NCI-H2196 (cell line): ENCODE data around the gene EIF4A3.

Experiments
- DNase-seq: peaks from one replicate; lab custom pipeline; 2025; ENCODE audit not compliant: unreplicated experiment; lab: John Stamatoyannopoulos, UW

EIF4A3 gene

DNA sequence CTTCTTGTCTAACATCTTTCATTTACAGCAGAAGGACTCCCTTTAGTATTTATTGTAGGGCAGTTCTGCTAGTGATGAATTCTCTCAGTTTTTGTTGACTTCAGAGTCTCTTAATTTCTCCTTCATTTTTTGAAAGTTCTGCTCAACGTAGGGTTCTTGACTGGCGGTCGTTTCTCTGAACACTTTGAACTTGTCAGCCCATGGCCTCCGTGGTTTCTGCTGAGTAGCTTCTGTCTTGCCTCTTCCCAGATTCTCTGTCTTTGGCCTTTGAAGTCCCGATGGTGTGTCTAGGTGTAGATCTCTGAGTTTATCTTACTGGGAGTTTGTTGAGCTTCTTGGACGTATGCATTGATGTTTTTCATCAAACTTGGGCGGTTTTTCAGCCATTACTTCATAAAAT is 32.2 kb downstream of the EIF4A3 start:
- no peak for DNase-seq

DNA sequence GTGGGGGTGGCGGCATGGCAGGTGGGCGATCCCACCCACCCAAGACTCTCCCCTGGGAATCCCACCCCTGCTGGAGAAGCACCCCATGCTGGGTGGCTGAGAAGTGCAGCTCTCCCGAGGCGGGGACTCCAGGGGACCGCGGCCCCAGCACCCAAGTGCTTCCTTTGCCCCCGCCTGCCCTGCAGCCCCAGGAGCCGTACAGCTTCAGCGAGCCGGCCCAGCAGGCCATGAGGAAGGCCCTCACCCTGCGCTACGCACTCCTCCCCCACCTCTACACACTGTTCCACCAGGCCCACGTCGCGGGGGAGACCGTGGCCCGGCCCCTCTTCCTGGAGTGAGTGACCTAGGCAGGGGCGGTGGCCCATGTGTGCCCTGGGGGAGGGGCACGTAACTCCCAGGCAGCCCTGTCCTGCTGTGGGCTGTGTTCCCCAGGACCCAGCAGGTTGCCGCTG is 33.9 kb downstream of the EIF4A3 start:
- no peak for DNase-seq

DNA sequence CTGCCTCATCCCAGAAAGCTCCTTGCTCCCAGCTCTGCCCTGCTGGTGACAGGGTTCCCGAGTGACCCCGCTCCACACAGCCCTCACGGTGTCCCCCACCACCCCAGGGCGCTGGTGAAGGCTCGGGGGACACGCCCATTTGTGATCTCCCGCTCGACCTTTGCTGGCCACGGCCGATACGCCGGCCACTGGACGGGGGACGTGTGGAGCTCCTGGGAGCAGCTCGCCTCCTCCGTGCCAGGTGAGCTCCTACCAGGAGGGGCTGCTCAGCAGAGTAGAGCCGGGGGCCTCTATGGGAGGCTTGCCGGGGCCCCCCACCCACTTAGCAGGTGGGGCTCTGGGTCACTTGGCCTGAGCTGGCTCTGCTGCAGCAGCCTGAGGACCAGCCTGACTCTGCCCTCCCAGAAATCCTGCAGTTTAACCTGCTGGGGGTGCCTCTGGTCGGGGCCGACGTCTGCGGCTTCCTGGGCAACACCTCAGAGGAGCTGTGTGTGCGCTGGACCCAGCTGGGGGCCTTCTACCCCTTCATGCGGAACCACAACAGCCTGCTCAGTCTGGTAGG is 34.4 kb downstream of the EIF4A3 start:
- DNase-seq = no peak

DNA sequence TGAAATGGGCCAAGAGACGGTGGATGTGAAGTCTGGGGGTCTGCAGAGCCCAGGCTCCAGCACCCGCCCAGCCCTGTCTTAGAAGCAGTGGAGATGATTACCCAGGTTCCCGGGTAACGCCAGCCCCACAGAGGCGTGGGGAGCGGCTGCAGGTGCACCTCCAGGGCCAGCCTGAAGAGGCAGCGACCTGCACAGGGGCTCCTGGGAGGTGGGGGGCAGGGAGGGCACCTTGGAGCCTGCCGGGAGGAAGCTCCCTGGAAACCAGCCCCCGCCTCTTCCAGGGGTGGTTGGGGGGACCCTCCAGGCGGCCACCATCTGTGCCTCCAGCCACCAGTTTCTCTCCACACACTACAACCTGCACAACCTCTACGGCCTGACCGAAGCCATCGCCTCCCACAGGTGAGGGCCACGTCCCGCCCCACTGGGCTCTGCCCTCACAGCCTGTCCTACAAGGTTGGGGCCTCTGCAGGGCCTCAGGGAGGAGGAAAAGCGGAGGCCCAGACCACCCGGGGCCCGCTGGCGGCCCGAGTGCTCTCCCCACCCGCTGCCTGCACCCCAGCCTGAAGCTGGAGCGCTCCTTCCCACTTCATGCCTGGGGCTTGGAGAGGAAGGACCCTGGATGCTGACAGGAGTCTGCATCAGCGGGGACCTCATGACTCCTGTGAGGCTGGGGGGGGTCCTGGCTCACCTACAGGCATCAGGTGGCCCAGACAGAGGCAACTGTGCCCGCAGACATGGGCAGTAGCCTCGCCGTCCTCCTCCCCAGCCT is 35.0 kb downstream of the EIF4A3 start:
- no peak for DNase-seq

DNA sequence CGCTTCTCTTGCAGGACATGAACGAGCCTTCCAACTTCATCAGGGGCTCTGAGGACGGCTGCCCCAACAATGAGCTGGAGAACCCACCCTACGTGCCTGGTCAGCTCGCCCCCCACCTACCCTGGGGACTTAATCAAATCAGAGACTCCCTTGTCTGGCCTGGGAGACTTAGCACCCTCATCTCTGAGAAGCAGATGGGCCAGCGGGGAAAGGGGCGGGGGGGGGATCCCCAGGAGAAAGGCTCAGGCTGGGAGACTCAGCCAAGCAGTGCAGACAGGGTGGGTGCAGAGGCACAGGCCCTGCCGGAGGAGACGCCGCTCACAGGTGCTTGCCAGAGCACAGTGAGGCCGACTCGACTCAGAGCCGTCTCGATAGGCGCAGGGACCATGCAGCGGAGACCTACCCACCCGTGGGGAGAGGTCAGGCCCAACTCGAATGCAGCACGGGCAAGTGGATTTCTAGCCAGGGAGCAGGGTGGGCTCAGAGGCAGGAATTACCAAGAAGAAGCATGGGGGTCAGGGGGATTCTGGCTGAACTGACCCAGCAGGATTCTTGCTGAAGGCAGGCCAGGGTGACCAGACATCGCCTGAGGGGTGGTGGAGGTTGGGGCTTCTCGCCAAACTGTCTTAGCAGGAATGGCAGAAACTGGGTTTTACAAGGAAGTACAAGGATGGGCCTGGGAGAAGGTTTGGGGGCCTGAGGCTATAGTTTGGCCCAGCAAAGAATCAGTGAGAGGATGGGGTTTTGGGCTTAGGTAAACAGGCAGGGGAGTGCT is 35.8 kb downstream of the EIF4A3 start:
- no peak for DNase-seq

DNA sequence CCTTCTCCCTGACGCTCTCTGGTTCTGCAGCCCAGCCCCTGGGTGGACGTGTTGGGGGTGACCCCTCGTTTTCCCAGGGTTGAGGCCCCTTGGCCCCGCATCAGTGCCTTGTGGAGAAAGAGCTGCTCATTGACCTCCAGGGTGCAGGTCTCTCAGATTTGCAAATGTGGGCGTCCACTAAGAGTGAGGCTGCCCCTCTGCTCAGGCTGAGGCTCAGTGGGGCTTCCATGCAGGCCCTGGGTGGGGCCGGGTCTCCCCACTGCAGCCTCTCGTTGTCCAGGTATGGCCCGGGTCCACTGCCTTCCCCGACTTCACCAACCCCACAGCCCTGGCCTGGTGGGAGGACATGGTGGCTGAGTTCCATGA is 36.5 kb downstream of the EIF4A3 start:
- no peak for DNase-seq

DNA sequence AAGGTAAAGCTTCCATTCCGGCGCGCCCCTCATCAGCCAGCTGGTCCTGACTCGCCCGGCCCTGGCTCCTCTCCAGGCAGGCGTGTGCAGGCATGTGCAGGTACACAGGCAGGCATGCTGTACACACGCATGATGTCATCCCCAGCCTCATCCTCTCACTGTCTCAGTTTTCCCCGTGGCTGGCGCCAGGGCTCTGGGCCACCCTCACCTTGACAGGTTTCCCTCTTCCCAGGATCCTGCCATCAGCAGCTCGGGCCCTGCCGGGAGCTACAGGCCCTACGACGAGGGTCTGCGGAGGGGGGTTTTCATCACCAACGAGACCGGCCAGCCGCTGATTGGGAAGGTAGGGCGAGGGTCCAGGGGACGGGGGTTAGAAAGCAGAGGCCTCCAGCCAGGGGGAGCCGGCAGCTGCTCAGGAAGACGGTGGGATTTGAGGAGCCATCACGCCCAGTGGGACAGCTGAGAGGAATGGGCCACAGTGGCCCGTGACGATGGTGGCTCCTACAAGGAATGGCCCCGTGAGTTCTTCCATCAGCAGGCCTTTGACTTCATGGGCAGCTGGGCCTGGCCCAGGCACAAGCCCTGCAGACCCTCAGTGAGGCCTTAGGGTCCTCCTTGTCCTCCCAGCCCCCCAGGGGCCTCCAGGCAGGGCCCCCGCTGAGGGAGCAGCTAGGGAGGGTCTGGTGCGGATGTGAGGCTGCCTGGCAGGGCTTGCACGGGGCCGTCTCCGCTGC is 37.0 kb downstream of the EIF4A3 start:
- DNase-seq = no peak

DNA sequence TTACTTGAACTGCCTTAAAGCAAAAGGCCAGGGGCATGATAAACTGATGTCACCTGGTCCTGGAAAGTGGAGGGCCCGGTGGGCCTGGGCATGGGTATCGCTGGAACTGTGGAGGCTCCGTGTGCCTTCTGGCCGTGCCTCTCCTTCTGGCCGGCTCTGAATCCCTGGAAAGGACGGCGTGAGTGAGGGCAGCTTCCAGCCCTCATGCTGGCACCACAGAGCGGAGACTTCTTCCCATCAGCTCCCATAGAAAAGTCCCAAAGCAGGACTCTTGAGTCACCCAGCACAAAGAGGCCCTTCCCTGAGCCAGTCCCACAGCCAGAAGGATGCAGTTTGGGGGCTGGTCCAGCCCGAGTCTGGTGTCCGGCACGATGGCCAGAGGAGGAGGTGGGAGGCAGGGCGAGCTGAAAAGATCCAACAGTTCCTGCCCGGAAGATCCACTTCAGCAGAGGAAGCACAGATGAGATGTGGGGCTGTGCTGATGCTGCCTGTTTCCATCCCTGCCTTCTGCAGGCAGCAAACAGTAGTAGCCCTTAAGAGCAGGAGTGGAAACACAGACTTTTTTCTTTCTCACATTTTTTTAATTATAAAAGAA is 37.8 kb downstream of the EIF4A3 start:
- no peak for DNase-seq

DNA sequence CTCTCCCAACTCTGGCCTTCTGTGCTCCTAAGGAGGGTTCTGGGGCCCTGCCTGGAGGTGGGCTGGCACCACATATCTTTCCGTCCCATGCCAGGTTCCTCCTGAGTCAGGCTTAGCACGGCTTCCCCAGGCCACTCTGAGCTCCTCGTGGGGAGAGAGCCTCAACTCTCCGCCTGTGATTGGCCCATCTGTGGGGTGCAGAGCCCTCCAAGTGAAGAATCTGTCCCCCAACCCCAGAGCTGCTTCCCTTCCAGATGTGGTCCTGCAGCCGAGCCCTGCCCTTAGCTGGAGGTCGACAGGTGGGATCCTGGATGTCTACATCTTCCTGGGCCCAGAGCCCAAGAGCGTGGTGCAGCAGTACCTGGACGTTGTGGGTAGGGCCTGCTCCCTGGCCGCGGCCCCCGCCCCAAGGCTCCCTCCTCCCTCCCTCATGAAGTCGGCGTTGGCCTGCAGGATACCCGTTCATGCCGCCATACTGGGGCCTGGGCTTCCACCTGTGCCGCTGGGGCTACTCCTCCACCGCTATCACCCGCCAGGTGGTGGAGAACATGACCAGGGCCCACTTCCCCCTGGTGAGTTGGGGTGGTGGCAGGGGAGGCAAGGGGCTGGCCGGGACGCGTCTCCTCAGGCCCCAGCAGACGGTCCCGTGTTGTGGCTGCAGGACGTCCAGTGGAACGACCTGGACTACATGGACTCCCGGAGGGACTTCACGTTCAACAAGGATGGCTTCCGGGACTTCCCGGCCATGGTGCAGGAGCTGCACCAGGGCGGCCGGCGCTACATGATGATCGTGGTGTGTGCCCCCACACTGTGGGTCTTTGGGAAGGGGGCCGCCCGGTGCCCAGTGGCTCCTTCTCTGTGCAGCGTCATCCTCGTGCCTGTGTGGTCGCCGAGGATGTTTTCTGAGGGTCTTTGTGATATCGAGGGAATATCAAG is 38.6 kb downstream of the EIF4A3 start:
- no peak for DNase-seq

DNA sequence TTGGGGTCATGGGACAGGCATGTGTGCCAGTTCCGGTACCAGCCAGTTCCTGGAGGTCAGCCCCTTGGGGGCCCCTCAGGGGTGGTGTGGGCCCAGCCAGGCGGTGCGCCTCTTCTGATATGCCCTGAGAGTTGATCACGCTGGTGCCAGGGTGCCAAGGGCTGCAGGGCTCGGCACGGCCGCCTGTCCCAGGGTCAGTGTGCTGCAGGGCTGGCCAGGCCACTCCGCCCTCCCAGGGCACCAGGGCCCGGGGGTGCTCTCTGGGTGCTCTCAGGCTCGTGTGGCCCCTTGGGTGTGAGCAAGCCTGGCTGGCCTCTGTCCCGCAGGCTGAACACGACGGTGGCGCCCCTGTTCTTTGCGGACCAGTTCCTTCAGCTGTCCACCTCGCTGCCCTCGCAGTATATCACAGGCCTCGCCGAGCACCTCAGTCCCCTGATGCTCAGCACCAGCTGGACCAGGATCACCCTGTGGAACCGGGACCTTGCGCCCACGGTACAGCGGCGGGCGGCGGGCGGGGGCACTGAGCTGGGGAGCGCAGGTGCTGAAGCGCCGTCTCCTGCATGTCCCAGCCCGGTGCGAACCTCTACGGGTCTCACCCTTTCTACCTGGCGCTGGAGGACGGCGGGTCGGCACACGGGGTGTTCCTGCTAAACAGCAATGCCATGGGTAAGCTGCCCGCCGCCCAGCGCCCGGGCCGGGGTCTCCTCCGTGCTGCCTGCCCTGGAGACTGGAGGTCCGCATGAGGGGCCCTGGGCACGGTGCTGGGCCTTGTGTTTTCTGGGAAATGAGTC is 39.5 kb downstream of the EIF4A3 start:
- no peak for DNase-seq

DNA sequence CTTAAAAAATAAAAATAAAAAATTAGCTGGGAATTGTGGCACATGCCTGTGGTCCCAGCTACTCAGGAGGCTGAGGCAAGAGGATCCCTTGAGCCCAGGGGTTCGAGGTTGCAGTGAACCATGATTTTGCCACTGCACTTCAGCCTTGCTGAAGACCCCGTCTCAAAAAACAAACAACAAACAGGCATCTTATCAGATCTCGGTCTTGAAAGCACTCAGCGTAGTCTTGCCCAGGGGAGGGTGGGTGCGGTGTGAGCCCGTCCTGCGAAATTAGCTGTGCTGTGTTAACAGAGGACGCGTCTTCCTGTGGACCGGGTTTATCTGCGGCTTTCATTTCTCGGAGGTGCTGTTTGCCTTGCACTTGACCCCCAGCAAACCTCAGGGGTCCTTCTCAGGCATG is 40.2 kb downstream of the EIF4A3 start:
- DNase-seq = no peak

DNA sequence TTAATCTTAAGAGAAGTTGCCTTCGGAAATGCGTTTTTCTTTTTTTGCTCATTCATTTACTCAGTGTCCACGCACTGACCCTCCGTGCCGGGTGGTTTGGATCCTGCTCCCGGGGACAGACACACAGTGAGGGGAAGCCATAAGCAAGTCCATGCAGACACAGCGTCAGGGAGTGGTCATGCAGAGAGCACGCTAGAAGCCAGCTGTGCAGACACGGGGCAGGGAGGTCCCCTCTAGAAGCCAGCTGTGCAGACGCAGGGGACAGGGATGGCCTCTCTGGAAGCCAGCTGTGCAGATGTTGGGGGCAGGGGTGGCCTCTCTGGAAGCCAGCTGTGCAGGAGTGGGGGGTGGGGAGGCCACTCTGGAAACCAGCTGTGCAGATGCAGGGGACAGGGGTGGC is 40.8 kb downstream of the EIF4A3 start:
- no peak for DNase-seq

DNA sequence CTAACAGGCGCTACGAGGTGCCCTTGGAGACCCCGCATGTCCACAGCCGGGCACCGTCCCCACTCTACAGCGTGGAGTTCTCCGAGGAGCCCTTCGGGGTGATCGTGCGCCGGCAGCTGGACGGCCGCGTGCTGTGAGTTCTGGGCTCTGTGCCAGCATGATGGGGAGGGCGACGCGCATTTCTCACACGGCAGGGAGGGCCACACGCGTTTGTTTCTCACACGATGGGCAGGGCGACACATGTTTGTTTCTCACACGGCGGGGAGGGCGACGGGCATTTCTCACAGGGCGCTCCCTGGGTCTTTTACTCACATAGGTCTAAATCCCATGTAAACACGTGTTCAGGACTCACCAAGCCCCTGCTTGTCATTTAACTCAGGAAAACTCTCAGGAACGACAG is 41.2 kb downstream of the EIF4A3 start:
- no peak for DNase-seq

DNA sequence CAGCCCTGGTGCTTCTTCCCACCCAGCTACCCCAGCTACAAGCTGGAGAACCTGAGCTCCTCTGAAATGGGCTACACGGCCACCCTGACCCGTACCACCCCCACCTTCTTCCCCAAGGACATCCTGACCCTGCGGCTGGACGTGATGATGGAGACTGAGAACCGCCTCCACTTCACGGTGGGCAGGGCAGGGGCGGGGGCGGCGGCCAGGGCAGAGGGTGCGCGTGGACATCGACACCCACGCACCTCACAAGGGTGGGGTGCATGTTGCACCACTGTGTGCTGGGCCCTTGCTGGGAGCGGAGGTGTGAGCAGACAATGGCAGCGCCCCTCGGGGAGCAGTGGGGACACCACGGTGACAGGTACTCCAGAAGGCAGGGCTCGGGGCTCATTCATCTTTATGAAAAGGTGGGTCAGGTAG is 42.0 kb downstream of the EIF4A3 start:
- DNase-seq = no peak

DNA sequence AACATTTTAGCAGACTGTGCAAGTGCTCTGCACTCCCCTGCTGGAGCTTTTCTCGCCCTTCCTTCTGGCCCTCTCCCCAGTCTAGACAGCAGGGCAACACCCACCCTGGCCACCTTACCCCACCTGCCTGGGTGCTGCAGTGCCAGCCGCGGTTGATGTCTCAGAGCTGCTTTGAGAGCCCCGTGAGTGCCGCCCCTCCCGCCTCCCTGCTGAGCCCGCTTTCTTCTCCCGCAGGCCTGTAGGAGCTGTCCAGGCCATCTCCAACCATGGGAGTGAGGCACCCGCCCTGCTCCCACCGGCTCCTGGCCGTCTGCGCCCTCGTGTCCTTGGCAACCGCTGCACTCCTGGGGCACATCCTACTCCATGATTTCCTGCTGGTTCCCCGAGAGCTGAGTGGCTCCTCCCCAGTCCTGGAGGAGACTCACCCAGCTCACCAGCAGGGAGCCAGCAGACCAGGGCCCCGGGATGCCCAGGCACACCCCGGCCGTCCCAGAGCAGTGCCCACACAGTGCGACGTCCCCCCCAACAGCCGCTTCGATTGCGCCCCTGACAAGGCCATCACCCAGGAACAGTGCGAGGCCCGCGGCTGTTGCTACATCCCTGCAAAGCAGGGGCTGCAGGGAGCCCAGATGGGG is 42.5 kb downstream of the EIF4A3 start:
- DNase-seq = peak; percentile 80

DNA sequence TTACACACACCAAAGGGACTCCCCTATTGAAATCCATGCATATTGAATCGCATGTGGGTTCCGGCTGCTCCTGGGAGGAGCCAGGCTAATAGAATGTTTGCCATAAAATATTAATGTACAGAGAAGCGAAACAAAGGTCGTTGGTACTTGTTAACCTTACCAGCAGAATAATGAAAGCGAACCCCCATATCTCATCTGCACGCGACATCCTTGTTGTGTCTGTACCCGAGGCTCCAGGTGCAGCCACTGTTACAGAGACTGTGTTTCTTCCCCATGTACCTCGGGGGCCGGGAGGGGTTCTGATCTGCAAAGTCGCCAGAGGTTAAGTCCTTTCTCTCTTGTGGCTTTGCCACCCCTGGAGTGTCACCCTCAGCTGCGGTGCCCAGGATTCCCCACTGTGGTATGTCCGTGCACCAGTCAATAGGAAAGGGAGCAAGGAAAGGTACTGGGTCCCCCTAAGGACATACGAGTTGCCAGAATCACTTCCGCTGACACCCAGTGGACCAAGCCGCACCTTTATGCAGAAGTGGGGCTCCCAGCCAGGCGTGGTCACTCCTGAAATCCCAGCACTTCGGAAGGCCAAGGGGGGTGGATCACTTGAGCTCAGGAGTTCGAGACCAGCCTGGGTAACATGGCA is 43.4 kb downstream of the EIF4A3 start:
- DNase-seq = no peak

DNA sequence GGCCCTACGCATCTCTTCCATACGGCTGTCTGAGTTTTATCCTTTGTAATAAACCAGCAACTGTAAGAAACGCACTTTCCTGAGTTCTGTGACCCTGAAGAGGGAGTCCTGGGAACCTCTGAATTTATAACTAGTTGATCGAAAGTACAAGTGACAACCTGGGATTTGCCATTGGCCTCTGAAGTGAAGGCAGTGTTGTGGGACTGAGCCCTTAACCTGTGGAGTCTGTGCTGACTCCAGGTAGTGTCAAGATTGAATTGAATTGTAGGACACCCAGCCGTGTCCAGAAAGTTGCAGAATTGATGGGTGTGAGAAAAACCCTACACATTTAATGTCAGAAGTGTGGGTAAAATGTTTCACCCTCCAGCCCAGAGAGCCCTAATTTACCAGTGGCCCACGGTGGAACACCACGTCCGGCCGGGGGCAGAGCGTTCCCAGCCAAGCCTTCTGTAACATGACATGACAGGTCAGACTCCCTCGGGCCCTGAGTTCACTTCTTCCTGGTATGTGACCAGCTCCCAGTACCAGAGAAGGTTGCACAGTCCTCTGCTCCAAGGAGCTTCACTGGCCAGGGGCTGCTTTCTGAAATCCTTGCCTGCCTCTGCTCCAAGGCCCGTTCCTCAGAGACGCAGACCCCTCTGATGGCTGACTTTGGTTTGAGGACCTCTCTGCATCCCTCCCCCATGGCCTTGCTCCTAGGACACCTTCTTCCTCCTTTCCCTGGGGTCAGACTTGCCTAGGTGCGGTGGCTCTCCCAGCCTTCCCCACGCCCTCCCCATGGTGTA is 44.1 kb downstream of the EIF4A3 start:
- DNase-seq = no peak
